Activated CD8-positive, alpha-beta memory T cell treated with anti-CD3 and anti-CD28 coated beads, Interleukin-2, amount 10 ng/mL, durations not matched to agents 7 days and 5 days (primary cell): ENCODE measurements around the gene CD209. TPM values are rescaled to one million over a fixed set of nuclear protein-coding genes. Genes with fewer than 3 reads are reported as not detected.

ENCODE experiments used
- ATAC-seq: fragments of 150-1000 bp; cut with Tn5 transposase; one replicate; pipeline ENCODE4 v1.10.0; 2021; ENCODE audit warnings: moderate library complexity
- CTCF ChIA-PET: fragments of 350-600 bp; sonication (Branson Sonifier 250); formaldehyde crosslinking; loops from one replicate; lab custom pipeline; 2021; ENCODE audit warnings: antibody characterized with exemption; lab: Charles Lee
- DNase-seq: peaks from one replicate; pipeline ENCODE4 v3.0.0-alpha.2; 2020
- H3K27ac Mint-ChIP-seq: one replicate; pipeline ENCODE4 v1.8.0; 2021; ENCODE audit warnings: mild to moderate bottlenecking, mixed read lengths
- H3K27me3 Mint-ChIP-seq: one replicate; pipeline ENCODE4 v1.8.0; 2021; ENCODE audit warnings: mixed read lengths
- H3K36me3 Mint-ChIP-seq: one replicate; pipeline ENCODE4 v1.8.0; 2021; ENCODE audit warnings: mild to moderate bottlenecking, mixed read lengths
- H3K4me1 Mint-ChIP-seq: one replicate; pipeline ENCODE4 v1.8.0; 2021; ENCODE audit warnings: mixed read lengths
- H3K4me3 Mint-ChIP-seq: one replicate; pipeline ENCODE4 v1.8.0; 2021; ENCODE audit warnings: mild to moderate bottlenecking, moderate library complexity, mixed read lengths
- H3K9me3 Mint-ChIP-seq: one replicate; pipeline ENCODE4 v1.8.0; 2022; ENCODE audit warnings: low read depth, mixed read lengths
- total RNA-seq, 2 experiments: library from RNA; stranded (reverse); gene quantifications; one replicate each; pipeline ENCODE4 v1.2.3, GENCODE V29; 2021

Gene CD209
- total RNA-seq, 2 experiments from 2014 or later, result not detected

GRCh38 chr19:7690779-7691258 lies 56.5 kb downstream of the CD209 start:
- Mint-ChIP-seq H3K36me3 (no peaks in the 10 kb centered on the region), H3K9me3 (no peaks in the 10 kb centered on the region), H3K4me1 (no peaks in the 10 kb centered on the region), H3K27me3 (no peaks in the 10 kb centered on the region), H3K27ac (no peak overlapping the region), H3K4me3 (no peak overlapping the region)
- CTCF ChIA-PET, result interaction anchor here (1.4 kb wide), 1 partner anchor 10 kb away, joined by 5 read pairs; the partner anchor contains the start of gene TRAPPC5
- DNase-seq, result no peak
- no peak for ATAC-seq

Other genes starting within 250 kb of the CD209 start
- gene ZNF358, start 231.4 kb downstream of the CD209 start, total RNA-seq, result 10 to 100 TPM in 1 of 2 experiments, 1 to 10 TPM in 1; 8.9 to 11.3 TPM
- gene MCOLN1, start 224.9 kb downstream of the CD209 start, total RNA-seq, result 10 to 100 TPM; 15.8 to 20.7 TPM
- 100 to 1,000 TPM; 160 to 184 TPM for gene PNPLA6, start 211.8 kb downstream of the CD209 start, total RNA-seq
- gene CAMSAP3, start 151.7 kb downstream of the CD209 start, total RNA-seq, result under 1 TPM; 0.15 to 0.30 TPM
- 10 to 100 TPM; 43.7 to 51.5 TPM for gene XAB2, start 118.0 kb downstream of the CD209 start, total RNA-seq
- gene PET100, start 117.7 kb downstream of the CD209 start, total RNA-seq, result 100 to 1,000 TPM; 132 to 163 TPM
- gene PCP2, start 113.8 kb downstream of the CD209 start, total RNA-seq, result under 1 TPM; 0.56 to 0.99 TPM
- gene STXBP2, start 110.4 kb downstream of the CD209 start, total RNA-seq, result 100 to 1,000 TPM; 132 to 158 TPM
- not detected for gene RETN, start 78.5 kb downstream of the CD209 start, total RNA-seq
- gene MCEMP1, start 70.4 kb downstream of the CD209 start, total RNA-seq, result not detected
- 10 to 100 TPM; 80.1 to 91.0 TPM for gene TRAPPC5, start 66.7 kb downstream of the CD209 start, total RNA-seq
- under 1 TPM in 1 of 2 experiments, not detected in 1; 0.23 TPM for gene FCER2, start 45.4 kb downstream of the CD209 start, total RNA-seq
- not detected for gene CLEC4G, start 15.4 kb downstream of the CD209 start, total RNA-seq
- gene CLEC4M, start 15.7 kb upstream of the CD209 start, total RNA-seq, result not detected
- gene EVI5L, start 82.7 kb upstream of the CD209 start, total RNA-seq, result 1 to 10 TPM; 6.0 to 6.1 TPM
- gene PRR36, start 126.9 kb upstream of the CD209 start, total RNA-seq, result under 1 TPM in 1 of 2 experiments, not detected in 1; 0.06 TPM
- not detected for gene LRRC8E, start 141.0 kb upstream of the CD209 start, total RNA-seq
- 10 to 100 TPM; 38.0 to 41.6 TPM for gene MAP2K7, start 156.3 kb upstream of the CD209 start, total RNA-seq
- gene TGFBR3L, start 167.3 kb upstream of the CD209 start, total RNA-seq, result 1 to 10 TPM; 7.7 to 9.1 TPM
- gene SNAPC2, start 172.8 kb upstream of the CD209 start, total RNA-seq, result 10 to 100 TPM; 18.0 to 24.0 TPM
- under 1 TPM in 1 of 2 experiments, not detected in 1; 0.23 TPM for gene CTXN1, start 178.6 kb upstream of the CD209 start, total RNA-seq
- 10 to 100 TPM; 63.7 to 76.4 TPM for gene TIMM44, start 196.1 kb upstream of the CD209 start, total RNA-seq